Endothelial cell of umbilical vein (primary cell): Measurements from ENCODE around the gene SRP68. TPM values are rescaled to one million over a fixed set of nuclear protein-coding genes. Genes with fewer than 3 reads are reported as not detected.

Experiments
- BruUV-seq: library from RNA; stranded (reverse); fragments of 400-500 nt; replicated peaks from 2 replicates; lab custom pipeline; 2021; lab: Mats Ljungman, UMichigan
- CTCF ChIA-PET: fragments of 300-600, 350-600 bp; sonication (Branson Sonifier 250); formaldehyde crosslinking; loops from one replicate; lab custom pipeline; 2021; ENCODE audit warnings: antibody characterized with exemption, inconsistent platforms; lab: Charles Lee
- POLR2A ChIA-PET: fragments of 300-600, 350-600 bp; sonication (Branson Sonifier 250); formaldehyde crosslinking; loops from one replicate; lab custom pipeline; 2021; ENCODE audit warnings: antibody characterized with exemption, inconsistent platforms; lab: Charles Lee
- DNase-seq: peaks from one replicate; pipeline ENCODE4 v3.0.0-alpha.2; 2011; ENCODE audit warnings: low read depth, low spot score
- FAIRE-seq: peaks from 2 replicates; lab custom pipeline; 2011; peaks lifted over from hg19 to GRCh38; lab: Jason Lieb, UNC
- H2AFZ ChIP-seq: 2 replicates; pipeline ENCODE4 v1.6.0; 2012; ENCODE audit warnings: low read depth, low read length, control low read depth, inconsistent platforms
- H3K27ac ChIP-seq: 2 replicates; pipeline ENCODE4 v1.5.1; 2011; ENCODE audit warnings: low read depth, mild to moderate bottlenecking, control low read depth, low read length, moderate library complexity; ENCODE audit not compliant: insufficient read depth
- H3K27me3 ChIP-seq, 2 experiments: 2 replicates each; pipeline versions ENCODE4 v1.6.0 to v1.6.1; 2011; ENCODE audit warnings: low read length in 2 of 2, mixed read lengths in 1 of 2; ENCODE audit not compliant: control insufficient read depth in 2 of 2, insufficient read depth in 2 of 2
- H3K36me3 ChIP-seq, 2 experiments: 2 replicates in 1 of 2; 3 replicates in 1 of 2; pipeline ENCODE4 v1.5.1; 2011; ENCODE audit warnings: low read length in 2 of 2, mild to moderate bottlenecking in 1 of 2, moderate library complexity in 1 of 2; ENCODE audit not compliant: control insufficient read depth in 2 of 2, insufficient read depth in 2 of 2; ENCODE audit errors: extremely low read depth in 1 of 2
- H3K4me1 ChIP-seq: 3 replicates; pipeline ENCODE4 v1.5.1; 2011; ENCODE audit warnings: mild to moderate bottlenecking, low read length; ENCODE audit not compliant: control insufficient read depth, insufficient read depth; ENCODE audit errors: extremely low read depth
- H3K4me2 ChIP-seq: 2 replicates; pipeline ENCODE4 v1.6.1; 2011; ENCODE audit warnings: low read length, control low read depth, mixed read lengths; ENCODE audit not compliant: insufficient read depth
- H3K4me3 ChIP-seq, 3 experiments: fragments of 200-600 bp in 1 of 3; sonication (generic), shearing (Covaris generic) in 1 of 3; replicated peaks in 1 of 3; 2 replicates each; pipeline ENCODE4 v1.5.1; 2011 to 2016; ENCODE audit warnings: control low read depth in 3 of 3, low read length in 3 of 3, mild to moderate bottlenecking in 2 of 3, inconsistent platforms in 1 of 3, low read depth in 1 of 3, moderate library complexity in 1 of 3; ENCODE audit not compliant: insufficient read depth in 1 of 3
- H3K79me2 ChIP-seq: 2 replicates; pipeline ENCODE4 v1.6.0; 2012; ENCODE audit warnings: low read length, inconsistent platforms; ENCODE audit not compliant: control insufficient read depth, insufficient read depth
- H3K9ac ChIP-seq: replicated peaks from 2 replicates; pipeline ENCODE3; 2011; ENCODE audit warnings: low read length, control low read depth; ENCODE audit not compliant: insufficient read depth; ENCODE audit errors: extremely low read depth
- H3K9me1 ChIP-seq: replicated peaks from 3 replicates; pipeline ENCODE4 v1.6.0; 2011; ENCODE audit warnings: mild to moderate bottlenecking, low read length; ENCODE audit not compliant: control insufficient read depth, insufficient read depth; ENCODE audit errors: extremely low read depth
- H3K9me3 ChIP-seq: replicated peaks from 2 replicates; pipeline ENCODE4 v1.5.1; 2012; ENCODE audit warnings: low read length, inconsistent platforms; ENCODE audit not compliant: control insufficient read depth, insufficient read depth
- H4K20me1 ChIP-seq: replicated peaks from 2 replicates; pipeline ENCODE3; 2011; ENCODE audit warnings: mild to moderate bottlenecking, low read length; ENCODE audit not compliant: control insufficient read depth, insufficient read depth; ENCODE audit errors: extremely low read depth
- CTCF ChIP-seq, 2 donors: IDR thresholded peaks; 1 replicate in 1 of 2; 2 replicates in 1 of 2; pipeline ENCODE4 v1.5.1; 2011; ENCODE audit warnings: low read length in 2 of 2, mild to moderate bottlenecking in 2 of 2, moderate library complexity in 2 of 2, control low read depth in 1 of 2, inconsistent platforms in 1 of 2, low read depth in 1 of 2; ENCODE audit not compliant: insufficient read depth in 1 of 2; ENCODE audit errors: extremely low read depth in 1 of 2
- FOS ChIP-seq: IDR thresholded peaks from 2 replicates; pipeline ENCODE4 v1.6.1; 2011; ENCODE audit warnings: mild to moderate bottlenecking, low read length, moderate library complexity, borderline replicate concordance; ENCODE audit not compliant: insufficient read depth
- JUN ChIP-seq: IDR thresholded peaks from 2 replicates; pipeline ENCODE4 v1.6.1; 2011; ENCODE audit warnings: borderline replicate concordance, low read depth; ENCODE audit not compliant: insufficient read length, insufficient read depth
- MAX ChIP-seq: IDR thresholded peaks from 2 replicates; pipeline ENCODE4 v1.6.1; 2011; ENCODE audit not compliant: insufficient read depth, insufficient read length
- MYC ChIP-seq: IDR thresholded peaks from one replicate; pipeline ENCODE4 v1.6.1; 2011; ENCODE audit warnings: mild to moderate bottlenecking, low read depth, low read length
- POLR2A ChIP-seq: IDR thresholded peaks from 2 replicates; pipeline ENCODE4 v1.6.1; 2012; ENCODE audit warnings: low read depth, mild to moderate bottlenecking, control low read depth, low read length
- dilution Hi-C: fragments of 300-500 bp; cut with MboI; formaldehyde crosslinking; loops from one replicate; pipeline ENCODE4 v1.15.0; 2019; ENCODE audit warnings: low sequenced_read_pairs; ENCODE audit not compliant: extremely low pct_ligation_motif_present
- intact Hi-C: fragments of 100-400 bp; cut with micrococcal nuclease; formaldehyde crosslinking; loops from one replicate; pipeline ENCODE4 v1.10.0; 2022
- polyA plus RNA-seq, 4 experiments: library from polyadenylated mRNA; depleted of rRNA in 3 of 4; stranded (reverse) in 3 of 4; unstranded in 1 of 4; fragments of >200 nt; gene quantifications; 2 replicates each; pipeline versions ENCODE4 v1.2.1 to v1.2.3, GENCODE V29; 2011 to 2012; ENCODE audit warnings: missing spikeins in 1 of 4
- total RNA-seq: library from RNA; stranded (reverse); gene quantifications from 2 replicates; pipeline ENCODE4 v1.2.3, GENCODE V29; 2021

The SRP68 gene
- total and polyA plus RNA-seq, 2 donors (not counting 3 experiments of a cell fraction or from before 2014, with no cell fraction given) = 64.6 to 81.7 TPM

- Histone ChIP-seq H3K4me2 (no peak overlapping the region), H3K9me1 (no peaks in the 10 kb centered on the region), H2AFZ (no peak overlapping the region), H3K9ac (no peak overlapping the region), H3K27ac (no peak overlapping the region), H3K79me2 (peaks cover 11% of the 10 kb centered on the region), H3K9me3 (no peaks in the 10 kb centered on the region), H4K20me1 (no peaks in the 10 kb centered on the region), H3K36me3 (peaks cover 0 to 7% of the 10 kb centered on the region in 2 experiments), H3K27me3 (no peaks in the 10 kb centered on the region), H3K4me3 (no peak overlapping the region), H3K4me1 (peaks cover 8% of the 10 kb centered on the region)
- DNase-seq (no peak), FAIRE-seq (no peak)
- ChIA-PET CTCF (interaction anchor here (4.2 kb wide), 1 partner anchor 175 kb away, joined by 24 read pairs; no protein-coding TSS in a partner anchor), POLR2A (no interaction called here)
- no TSS peak for BruUV-seq
- dilution Hi-C loops = no loop called here
- intact Hi-C loops = loop anchor here (5.0 kb wide), 1 partner anchor 93 kb away; no protein-coding TSS in a partner anchor
- no peak for TF ChIP-seq POLR2A
- TF ChIP-seq MYC = no peak
- no peak for TF ChIP-seq JUN
- no peak for TF ChIP-seq MAX
- TF ChIP-seq CTCF (IDR thresholded peaks at IDR 0.05; ENCODE audit: extremely low read depth in 1 of 2, insufficient read depth in 1 of 2, low read depth in 1 of 2, low read length in 2 of 2) = no peak
- no peak for TF ChIP-seq FOS
Observed at GRCh38 chr17:76104896-76105231, 32.5 kb upstream of the SRP68 start.
